Hair follicular keratinocyte (primary cell): ENCODE measurements around the gene SPATA31A7. TPM values are rescaled to one million over a fixed set of nuclear protein-coding genes. Genes with fewer than 3 reads are reported as not detected.

ENCODE experiments used
- total RNA-seq: library from RNA; depleted of rRNA; stranded (reverse); fragments of >200 nt; gene quantifications from 2 replicates; pipeline ENCODE4 v1.2.3, GENCODE V29; 2015

SPATA31A7 gene
- total RNA-seq = not detected in 2 replicates

DNA sequence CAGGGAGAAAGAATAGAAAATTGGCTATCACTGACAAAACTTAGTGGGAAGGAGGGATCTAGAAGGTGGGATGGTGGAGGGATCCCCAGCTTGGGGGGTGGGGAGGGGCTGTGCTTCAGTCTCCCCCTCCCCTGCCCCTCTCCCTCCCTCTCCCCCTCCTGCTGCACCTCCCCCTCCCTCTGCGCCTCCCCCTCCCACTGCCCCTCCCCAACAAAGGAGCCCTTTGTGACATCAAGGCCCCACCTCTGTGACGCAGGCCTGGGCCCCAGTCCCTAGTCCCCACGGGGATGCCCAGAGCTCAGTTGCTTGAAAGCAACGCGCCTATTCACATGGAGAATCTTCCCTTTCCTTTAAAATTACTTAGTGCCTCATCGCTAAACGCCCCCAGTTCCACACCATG is at the start of gene SPATA31A7:
SPATA31A7 (plus strand) TSS at position 301 of the 400 bp plus-strand sequence; CDS start at position 330, 29 bp downstream.

